Sigmoid colon (tissue), 7 donors: Measurements from ENCODE around the gene LRRC3. TPM values are rescaled to one million over a fixed set of nuclear protein-coding genes. Genes with fewer than 3 reads are reported as not detected.

Experiments used
- DNase-seq: peaks from one replicate; pipeline ENCODE4 v3.0.0-alpha.2; 2019
- H3K27ac ChIP-seq, 4 donors: fragments of 200-600 bp; sonication (generic); one replicate each; pipeline ENCODE4 v1.5.1; 2016 to 2019; ENCODE audit warnings: mild to moderate bottlenecking in 1 of 4
- H3K27me3 ChIP-seq, 3 donors: fragments of 200-600 bp; sonication (generic); one replicate each; pipeline ENCODE4 v1.5.1; 2019; ENCODE audit warnings: mild to moderate bottlenecking in 1 of 3
- H3K36me3 ChIP-seq, 4 donors: fragments of 200-600 bp; sonication (generic); one replicate each; pipeline ENCODE4 v1.5.1; 2016 to 2019
- H3K4me1 ChIP-seq, 4 donors: fragments of 200-600 bp; sonication (generic); one replicate each; pipeline ENCODE4 v1.5.1; 2017 to 2019
- H3K4me3 ChIP-seq, 4 donors: fragments of 200-600 bp; sonication (generic); one replicate each; pipeline ENCODE4 v1.5.1; 2017 to 2019; ENCODE audit warnings: mild to moderate bottlenecking in 2 of 4, moderate library complexity in 1 of 4
- H3K9me3 ChIP-seq, 4 donors: fragments of 200-600 bp in 3 of 4; sonication (generic) in 3 of 4; one replicate each; pipeline versions ENCODE4 v1.5.1 to v1.6.1; 2013 to 2019
- CTCF ChIP-seq, 4 experiments: fragments of 450-650 bp in 3 of 4; fragments of 200-600 bp in 1 of 4; IDR thresholded peaks; one replicate each; pipeline ENCODE4 v1.5.1; 2016 to 2019; ENCODE audit warnings: antibody characterized with exemption in 4 of 4, mild to moderate bottlenecking in 3 of 4, moderate library complexity in 2 of 4
- EP300 ChIP-seq, 4 donors: sonication (generic); formaldehyde crosslinking; IDR thresholded peaks; one replicate each; pipeline ENCODE4 v1.6.1; 2017; ENCODE audit warnings: antibody characterized with exemption in 4 of 4
- POLR2A ChIP-seq, 2 donors: fragments of 450-650 bp; IDR thresholded peaks; one replicate each; pipeline ENCODE4 v1.6.1; 2016; ENCODE audit warnings: antibody characterized with exemption in 2 of 2, mild to moderate bottlenecking in 2 of 2, moderate library complexity in 2 of 2
- POLR2AphosphoS5 ChIP-seq, 4 donors: sonication (generic); formaldehyde crosslinking; IDR thresholded peaks; one replicate each; pipeline ENCODE4 v1.6.1; 2017; ENCODE audit warnings: antibody characterized with exemption in 4 of 4
- WGBS, 2 donors: extraction: QIAGEN DNeasy Blood & Tissue Kit; methylation state at CpG; one replicate each; pipeline ENCODE4 v1.1.7; 2013; 5-methylcytosine and 5-hydroxymethylcytosine counted together
- intact Hi-C: fragments of 100-400 bp; cut with DNase I; formaldehyde crosslinking; loops from one replicate; pipeline ENCODE4 v1.15.1; 2023
- polyA plus RNA-seq, 3 donors: library from polyadenylated mRNA; stranded (reverse); fragments of 200-250 nt; gene quantifications; one replicate each; pipeline ENCODE4 v1.2.3, GENCODE V29; 2013
- total RNA-seq, 4 donors: library from RNA; depleted of rRNA; stranded (reverse); fragments of >200 nt; gene quantifications; one replicate each; pipeline ENCODE4 v1.1.0, GENCODE V29; 2016
- donor health status: healthy with polysubstance abuse.
- donor health status: Bipolar disorder and iron deficiency.
- donor health status: healthy.

The LRRC3 gene
- total and polyA plus RNA-seq, 7 donors = under 0.01 to 7.1 (median 3.9) TPM

GRCh38 chr21:44461005-44461404, 5.7 kb downstream of the LRRC3 start:
- no peak for TF ChIP-seq EP300 (IDR thresholded peaks at IDR 0.05)
- no peak for TF ChIP-seq POLR2A (IDR thresholded peaks at IDR 0.05)
- no peak for TF ChIP-seq CTCF (IDR thresholded peaks at IDR 0.05)
- TF ChIP-seq POLR2AphosphoS5 (IDR thresholded peaks at IDR 0.05) = no peak
- Histone ChIP-seq H3K4me3 (no peak overlapping the region), H3K36me3 (peaks cover 0 to 11% (median 0%) of the 10 kb centered on the region in 4 donors), H3K4me1 (peaks cover 0 to 24% (median 14%) of the 10 kb centered on the region in 4 donors), H3K27ac (no peak overlapping the region), H3K9me3 (no peaks in the 10 kb centered on the region), H3K27me3 (no peaks in the 10 kb centered on the region)
- WGBS, 2 donors = 95 to 96% methylated on average over 8 of the region's 8 CpGs
- DNase-seq = peak; percentile 53
- intact Hi-C loops = no loop called here

DNA sequence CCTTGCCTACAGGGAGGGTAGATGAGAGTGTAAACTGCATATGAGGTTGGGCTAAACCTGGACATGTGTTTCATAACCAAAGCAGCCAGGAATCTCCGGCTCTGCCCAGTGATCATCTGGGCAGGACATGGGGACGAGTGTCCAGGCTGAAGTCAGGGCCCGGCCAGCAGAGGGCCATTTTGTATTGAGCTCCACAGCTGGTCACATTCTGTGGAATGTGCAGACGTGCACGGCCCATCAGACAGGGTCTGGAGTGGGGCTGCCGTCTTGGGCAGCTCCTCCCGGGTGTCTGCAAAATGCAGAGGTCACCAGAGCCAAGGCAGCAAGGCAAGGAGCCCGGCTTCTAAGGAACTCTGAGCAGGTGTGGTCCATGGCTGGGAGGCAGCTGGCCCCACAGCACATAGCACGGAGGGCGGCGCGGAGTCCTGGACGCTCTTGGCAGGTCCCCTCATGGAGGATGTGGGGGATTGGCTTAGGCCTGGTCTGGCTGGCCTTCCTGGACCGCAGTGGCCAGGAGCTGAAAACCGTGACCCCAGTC, 6.2 kb downstream of the LRRC3 start:
- intact Hi-C loops = no loop called here
- Histone ChIP-seq H3K4me3 (no peak overlapping the region), H3K27ac (no peak overlapping the region), H3K27me3 (no peaks in the 10 kb centered on the region), H3K9me3 (no peaks in the 10 kb centered on the region), H3K36me3 (peaks cover 0 to 11% (median 0%) of the 10 kb centered on the region in 4 donors), H3K4me1 (peaks cover 0 to 18% (median 8%) of the 10 kb centered on the region in 4 donors)
- TF ChIP-seq POLR2A (IDR thresholded peaks at IDR 0.05) (no peak), EP300 (IDR thresholded peaks at IDR 0.05) (no peak), POLR2AphosphoS5 (IDR thresholded peaks at IDR 0.05) (no peak), CTCF (IDR thresholded peaks at IDR 0.05) (no peak)
- DNase-seq = peak; percentile 62
- WGBS, 2 donors = 81 to 88% methylated on average over 15 of the region's 15 CpGs

- peak; percentile 47 for DNase-seq
- H3K27ac ChIP-seq = no peak overlapping the region
- 90 to 91% methylated on average over 25 of the region's 25 CpGs for WGBS, 2 donors
- peaks cover 0 to 13% (median 4%) of the 10 kb centered on the region in 4 donors for H3K4me1 ChIP-seq
- H3K4me3 ChIP-seq = no peak overlapping the region
- no peaks in the 10 kb centered on the region for H3K27me3 ChIP-seq
- H3K9me3 ChIP-seq = no peaks in the 10 kb centered on the region
- TF ChIP-seq CTCF (IDR thresholded peaks at IDR 0.05) (no peak), POLR2A (IDR thresholded peaks at IDR 0.05) (no peak), EP300 (IDR thresholded peaks at IDR 0.05) (no peak)
- H3K36me3 ChIP-seq = peaks cover 0 to 6% (median 0%) of the 10 kb centered on the region in 4 donors
- intact Hi-C loops = no loop called here
Observed at GRCh38 chr21:44462086-44462833, 7.0 kb downstream of the LRRC3 start.

GRCh38 chr21:44462834-44463200, 7.5 kb downstream of the LRRC3 start:
- Histone ChIP-seq H3K36me3 (peaks cover 0 to under 1% (median 0%) of the 10 kb centered on the region in 4 donors), H3K4me3 (no peak overlapping the region), H3K4me1 (peaks cover 0 to 9% (median 4%) of the 10 kb centered on the region in 4 donors), H3K9me3 (no peaks in the 10 kb centered on the region), H3K27ac (no peak overlapping the region), H3K27me3 (no peaks in the 10 kb centered on the region)
- TF ChIP-seq POLR2A (IDR thresholded peaks at IDR 0.05) (no peak), EP300 (IDR thresholded peaks at IDR 0.05) (no peak), POLR2AphosphoS5 (IDR thresholded peaks at IDR 0.05) (no peak), CTCF (IDR thresholded peaks at IDR 0.05) (no peak)
- intact Hi-C loops = no loop called here
- no peak for DNase-seq
- 86% methylated on average over 11 of the region's 11 CpGs for WGBS, 2 donors
